HEK293 (cell line): Measurements from ENCODE around the gene DIP2C.

Experiments
- CTCF ChIP-seq: fragments of 450-650 bp; formaldehyde crosslinking; IDR thresholded peaks from 2 replicates; pipeline ENCODE4 v1.5.1; 2016; ENCODE audit warnings: missing biosample characterization, missing genetic modification characterization
- GLI4 ChIP-seq: fragments of 450-650 bp; formaldehyde crosslinking; IDR thresholded peaks from 2 replicates; pipeline ENCODE4 v1.5.1; 2016; ENCODE audit warnings: missing biosample characterization, missing genetic modification characterization
- PRDM1 ChIP-seq: fragments of 450-650 bp; formaldehyde crosslinking; IDR thresholded peaks from 2 replicates; pipeline ENCODE4; 2016; ENCODE audit warnings: missing biosample characterization, missing genetic modification characterization
- YY1 ChIP-seq: fragments of 450-650 bp; formaldehyde crosslinking; IDR thresholded peaks from 2 replicates; pipeline ENCODE4 v1.5.1; 2018; ENCODE audit warnings: missing biosample characterization, missing genetic modification characterization
- ZNF184 ChIP-seq: fragments of 450-650 bp; IDR thresholded peaks from 2 replicates; pipeline ENCODE4 v1.5.1; 2018; ENCODE audit warnings: missing biosample characterization, mild to moderate bottlenecking, missing genetic modification characterization
- ZNF707 ChIP-seq: fragments of 450-650 bp; formaldehyde crosslinking; IDR thresholded peaks from 2 replicates; pipeline ENCODE4 v1.5.1; 2016; ENCODE audit warnings: missing biosample characterization, missing genetic modification characterization

- no peak for TF ChIP-seq YY1 (tag by site-specific recombination)
- TF ChIP-seq GLI4 (tag by site-specific recombination): no peak
- TF ChIP-seq CTCF (tag by site-specific recombination): no peak
- TF ChIP-seq ZNF184: no peak
- no peak for TF ChIP-seq ZNF707 (tag by site-specific recombination)
- no peak for TF ChIP-seq PRDM1 (tag by site-specific recombination)
Measured at GRCh38 chr10:232061-232460, 457.4 kb downstream of the DIP2C start.
